GM19372 (cell line): Measurements from ENCODE around the gene DOCK9.

Experiments
- ATAC-seq: cut with Tn5 transposase; IDR thresholded peaks from one replicate; pipeline ENCODE4 v1.9.1; 2021; ENCODE audit warnings: mild to moderate bottlenecking, low read depth, moderate library complexity; ENCODE audit not compliant: unreplicated experiment

DOCK9 gene

DNA sequence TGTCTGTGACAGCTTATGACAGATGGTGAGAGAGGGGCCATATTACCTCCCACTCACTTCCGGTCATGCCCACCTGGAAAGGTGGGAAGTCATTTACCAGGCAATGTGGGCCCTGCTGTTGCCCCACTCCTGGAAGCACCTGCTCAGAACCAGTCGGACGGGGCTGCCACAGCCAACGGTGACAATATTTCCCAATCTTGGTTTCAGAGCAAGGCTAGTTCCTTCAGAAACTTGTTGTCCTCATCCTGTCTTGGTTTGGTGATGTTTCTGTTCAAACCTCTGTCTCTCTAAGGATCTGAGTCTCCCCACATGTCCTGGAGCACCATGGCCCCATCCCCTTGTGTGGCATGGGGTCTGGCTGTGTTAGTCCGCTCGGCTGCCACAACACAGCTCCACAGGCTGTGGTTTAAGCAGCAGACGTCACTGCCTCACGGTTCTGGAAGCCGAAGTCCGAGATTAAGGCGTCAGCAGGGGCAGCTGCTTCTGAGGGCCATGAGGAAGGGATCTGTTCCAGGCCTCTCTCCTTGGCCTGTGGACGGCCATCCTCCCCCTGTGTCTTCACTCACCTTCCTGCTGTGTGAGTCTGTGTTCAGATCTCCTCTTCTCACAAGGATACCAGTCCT lies 193.9 kb downstream of the DOCK9 start:
- no peak for ATAC-seq

DNA sequence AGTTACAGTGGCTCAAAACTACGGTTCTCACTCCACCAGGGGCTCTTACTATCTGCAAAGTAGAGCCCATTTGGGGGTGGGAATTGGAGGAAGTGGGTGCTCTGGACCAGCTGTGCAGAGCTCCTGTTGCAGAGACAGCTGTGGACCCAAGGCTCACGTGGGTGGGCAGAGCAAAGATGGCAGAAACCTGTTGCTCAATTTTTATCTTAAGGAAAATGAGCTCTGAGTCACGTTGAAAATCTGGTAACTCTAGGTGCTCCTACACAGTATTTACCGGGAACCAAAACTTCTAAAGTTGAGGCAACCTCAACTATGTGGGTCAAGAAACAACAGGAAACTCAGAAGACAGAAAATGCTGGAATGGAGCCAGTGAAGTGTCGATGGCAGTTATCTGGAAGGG lies 195.2 kb downstream of the DOCK9 start:
- ATAC-seq: no peak

DNA sequence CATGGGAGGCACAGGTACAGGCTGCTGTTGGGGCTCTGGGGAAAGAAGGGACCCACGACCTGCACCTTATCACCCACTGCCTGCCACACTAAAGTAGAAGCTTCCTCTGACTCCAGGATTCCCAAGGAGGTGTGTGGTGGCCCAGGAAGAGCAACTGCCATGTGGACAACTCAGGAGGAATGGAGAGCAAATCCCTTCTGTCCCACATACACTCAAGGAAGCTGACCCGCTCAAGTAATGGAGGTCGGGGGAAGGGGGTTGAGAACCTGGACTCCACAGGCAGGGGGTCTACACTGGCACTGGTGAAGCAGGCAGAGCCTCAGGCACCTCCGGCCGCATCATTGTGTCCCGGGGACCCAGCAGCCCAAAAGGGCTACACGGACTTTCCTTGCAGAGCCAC lies 196.0 kb downstream of the DOCK9 start:
- no peak for ATAC-seq

DNA sequence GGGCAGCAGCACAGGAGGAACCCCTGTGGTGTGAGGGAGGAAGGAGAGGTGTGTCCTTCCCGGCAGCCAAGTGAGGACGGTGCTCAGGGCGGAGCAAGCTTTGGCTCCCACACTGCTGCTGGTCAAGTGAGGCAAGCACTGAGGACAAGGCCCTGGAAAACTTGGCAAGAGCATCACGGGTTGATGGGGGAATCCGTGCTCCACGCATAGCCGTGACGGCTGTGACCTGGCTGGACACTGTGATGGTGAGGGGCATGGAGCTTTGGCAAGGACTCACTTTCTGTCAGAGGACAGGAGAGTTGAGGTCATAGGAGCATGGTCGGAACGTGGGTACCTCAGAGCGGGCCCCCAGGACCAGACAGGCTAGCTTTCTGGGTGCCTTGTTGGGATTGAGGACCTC lies 196.4 kb downstream of the DOCK9 start:
- no peak for ATAC-seq

DNA sequence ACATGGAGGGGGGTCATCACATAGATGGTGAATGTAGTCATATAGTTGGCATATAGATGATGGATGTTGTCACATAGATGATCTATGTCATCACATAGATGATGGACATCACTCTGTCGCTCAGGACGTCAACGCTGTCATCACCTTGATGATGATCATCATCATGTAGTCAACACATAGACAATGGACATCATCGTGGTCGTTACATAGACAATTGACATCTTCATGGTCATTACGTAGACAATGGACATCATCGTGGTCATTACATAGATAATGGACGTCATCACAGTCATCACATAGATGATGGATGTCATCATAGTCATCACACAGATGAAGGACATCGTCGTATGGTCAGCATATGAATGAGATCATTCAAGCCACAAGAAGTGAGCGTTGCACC lies 196.8 kb downstream of the DOCK9 start:
- no peak for ATAC-seq

DNA sequence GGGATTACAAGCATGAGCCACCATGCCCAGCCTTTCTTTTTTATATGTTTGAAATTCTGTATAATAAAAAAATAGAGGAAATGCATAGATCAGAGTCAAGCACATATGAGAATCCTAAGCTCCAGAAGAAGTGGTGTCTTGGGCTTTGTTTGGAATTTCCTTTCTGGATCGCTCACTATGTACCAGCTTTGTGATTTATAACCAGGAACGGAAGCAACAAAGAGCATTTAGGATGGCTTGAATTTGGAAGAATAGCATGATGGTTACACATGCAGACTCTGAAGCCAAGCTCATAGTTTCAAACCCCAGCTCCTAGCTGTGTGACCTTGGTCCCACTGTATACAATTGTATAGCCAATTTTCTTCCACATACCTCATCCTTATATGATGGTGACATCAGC lies 197.4 kb downstream of the DOCK9 start:
- no peak for ATAC-seq

DNA sequence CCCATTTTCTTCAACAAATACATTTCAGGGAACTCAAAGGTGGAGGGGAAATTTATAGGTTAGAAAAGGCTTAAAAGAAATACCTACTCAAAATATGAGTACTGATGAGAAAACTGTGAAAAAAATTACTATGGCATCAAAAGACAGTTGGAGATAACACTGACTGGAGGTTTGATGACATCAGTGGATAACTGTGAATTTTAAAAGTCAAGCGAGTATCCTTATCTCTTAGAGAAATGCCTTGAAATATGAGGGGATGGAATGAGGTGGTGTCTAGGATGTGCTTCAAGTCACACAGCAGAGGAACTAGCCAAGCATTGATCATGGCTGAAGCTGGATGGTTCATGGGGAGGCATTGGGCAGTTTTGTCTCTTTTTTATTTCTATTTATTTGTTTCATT lies 198.2 kb downstream of the DOCK9 start:
- ATAC-seq: no peak

DNA sequence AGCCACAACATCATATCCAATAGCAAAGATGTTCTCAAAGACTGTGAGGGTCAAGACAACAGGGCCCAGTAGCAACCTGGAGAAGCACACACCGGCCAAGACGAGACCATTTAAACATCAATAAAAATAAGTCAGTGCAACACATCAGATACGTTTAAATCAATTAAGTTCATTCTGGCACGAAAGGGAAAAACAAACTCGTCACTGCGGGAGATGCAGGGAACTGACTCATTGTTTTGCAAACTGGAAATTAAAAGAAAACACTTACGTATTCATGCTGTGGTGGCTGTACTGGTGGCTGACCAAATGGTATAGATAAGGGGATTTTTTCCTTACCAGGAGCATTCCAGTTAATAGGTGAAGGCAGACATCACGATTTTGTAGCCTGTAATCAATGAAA lies 199.1 kb downstream of the DOCK9 start:
- no peak for ATAC-seq

DNA sequence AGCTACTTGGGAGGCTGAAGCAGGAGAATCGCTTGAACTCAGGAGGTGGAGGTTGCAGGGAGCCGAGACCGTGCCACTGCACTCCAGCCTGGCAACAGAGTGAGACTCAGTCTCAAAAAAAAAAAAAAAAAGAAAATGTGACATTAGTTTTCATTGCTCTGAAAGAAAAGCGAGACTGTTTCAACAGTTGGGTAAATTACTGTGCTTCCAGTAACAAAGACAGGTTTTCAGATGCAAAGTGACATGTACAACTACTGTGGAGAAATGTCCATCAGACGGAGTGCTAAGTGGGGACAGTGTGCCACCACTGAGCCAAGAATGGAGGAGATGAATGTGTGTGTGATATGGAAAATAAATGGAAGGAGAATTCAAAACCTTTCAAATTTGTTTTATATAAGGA lies 201.2 kb downstream of the DOCK9 start:
- ATAC-seq: no peak

DNA sequence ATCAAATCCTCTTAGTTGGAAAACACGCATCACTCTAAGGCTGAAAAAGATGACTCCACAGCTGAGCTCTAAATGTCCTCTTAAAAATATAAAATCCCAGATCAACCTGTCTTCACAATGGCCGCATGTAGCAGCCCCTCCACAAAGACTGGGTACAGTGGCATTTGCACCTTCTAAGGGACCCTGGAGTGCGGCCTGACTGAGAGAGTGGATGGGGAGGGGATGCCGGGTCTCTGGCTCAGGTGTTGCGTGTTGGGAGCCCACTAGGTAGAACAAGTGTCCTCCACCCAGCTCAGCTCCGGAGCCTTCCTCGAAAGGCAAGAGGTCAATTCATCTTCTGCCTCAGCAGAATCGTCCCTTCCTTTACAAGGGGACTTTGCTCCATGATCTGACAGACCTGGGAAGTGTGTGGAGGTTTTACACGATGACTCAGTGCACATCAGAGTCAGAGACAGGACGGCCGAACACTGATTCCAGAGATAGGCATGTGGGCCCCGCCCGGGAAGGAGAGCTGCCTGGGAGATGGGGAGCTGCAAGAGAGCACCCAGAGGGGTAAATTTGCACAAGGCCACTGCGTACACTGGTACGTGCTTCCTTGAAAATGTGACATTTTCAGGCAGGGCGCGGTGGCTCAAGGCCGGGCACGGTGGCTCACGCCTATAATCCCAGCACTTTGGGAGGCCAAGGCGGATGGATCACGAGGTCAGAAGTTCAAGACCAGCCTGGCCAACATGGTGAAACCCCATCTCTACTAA lies 201.8 kb downstream of the DOCK9 start:
- ATAC-seq: no peak

DNA sequence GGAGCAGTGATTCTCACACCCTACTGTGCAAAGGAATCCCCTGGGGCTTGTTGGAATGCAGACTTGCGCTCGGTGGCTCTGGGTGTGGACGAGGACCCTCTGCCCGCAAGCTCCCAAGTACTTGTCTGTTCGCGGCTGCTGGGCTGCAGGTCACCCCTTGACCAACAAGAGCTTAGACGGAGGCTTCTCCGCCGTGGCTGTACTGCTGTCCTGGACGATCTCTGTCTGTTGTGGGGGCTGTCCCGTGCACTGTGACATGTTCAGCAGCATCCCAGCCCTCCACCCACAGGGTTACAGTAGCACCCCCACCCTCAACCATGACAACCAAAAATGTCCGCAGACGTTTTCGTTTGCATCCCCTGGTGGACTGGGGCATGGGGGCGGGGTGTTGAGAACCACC lies 202.5 kb downstream of the DOCK9 start:
- no peak for ATAC-seq

DNA sequence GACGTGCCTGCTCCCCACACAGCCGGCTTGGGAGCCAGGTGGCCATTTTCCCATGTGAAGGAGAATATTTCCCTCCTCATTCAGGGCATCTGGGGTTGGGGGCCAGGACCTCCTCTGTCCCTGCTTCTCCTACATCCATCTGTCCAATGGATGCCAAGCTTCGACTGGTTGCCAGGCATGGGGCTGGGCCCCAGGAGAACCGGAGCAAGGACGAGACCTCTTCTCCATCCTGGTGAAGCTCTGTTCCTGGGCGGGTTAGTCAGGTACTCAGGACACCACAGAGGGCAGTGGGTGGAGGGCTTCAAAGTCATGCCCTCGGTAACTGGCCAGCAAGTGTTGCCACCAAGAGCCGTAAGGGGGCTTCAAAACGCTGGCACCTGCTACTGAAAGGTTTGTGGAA lies 203.1 kb downstream of the DOCK9 start:
- no peak for ATAC-seq

DNA sequence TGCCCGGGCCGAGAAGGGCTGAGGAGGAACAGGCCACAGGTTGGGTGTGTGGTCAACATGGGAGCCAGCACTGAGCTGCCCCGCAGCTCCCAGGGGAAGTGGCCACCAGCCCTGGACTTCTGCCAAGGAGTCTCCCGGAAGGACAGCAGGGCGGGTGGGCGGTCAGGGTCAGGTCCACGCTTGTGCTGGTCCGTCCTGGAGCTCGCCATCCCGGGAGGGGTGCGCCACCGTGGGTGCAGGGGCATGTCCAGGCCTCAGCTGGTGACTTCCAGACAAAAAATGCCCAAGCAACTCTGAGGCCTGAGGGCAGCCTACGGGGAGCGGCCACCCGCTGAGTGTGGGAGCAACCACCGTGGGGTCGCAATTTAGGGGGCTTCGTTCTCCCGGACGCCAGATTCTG lies 203.9 kb downstream of the DOCK9 start:
- ATAC-seq: no peak

DNA sequence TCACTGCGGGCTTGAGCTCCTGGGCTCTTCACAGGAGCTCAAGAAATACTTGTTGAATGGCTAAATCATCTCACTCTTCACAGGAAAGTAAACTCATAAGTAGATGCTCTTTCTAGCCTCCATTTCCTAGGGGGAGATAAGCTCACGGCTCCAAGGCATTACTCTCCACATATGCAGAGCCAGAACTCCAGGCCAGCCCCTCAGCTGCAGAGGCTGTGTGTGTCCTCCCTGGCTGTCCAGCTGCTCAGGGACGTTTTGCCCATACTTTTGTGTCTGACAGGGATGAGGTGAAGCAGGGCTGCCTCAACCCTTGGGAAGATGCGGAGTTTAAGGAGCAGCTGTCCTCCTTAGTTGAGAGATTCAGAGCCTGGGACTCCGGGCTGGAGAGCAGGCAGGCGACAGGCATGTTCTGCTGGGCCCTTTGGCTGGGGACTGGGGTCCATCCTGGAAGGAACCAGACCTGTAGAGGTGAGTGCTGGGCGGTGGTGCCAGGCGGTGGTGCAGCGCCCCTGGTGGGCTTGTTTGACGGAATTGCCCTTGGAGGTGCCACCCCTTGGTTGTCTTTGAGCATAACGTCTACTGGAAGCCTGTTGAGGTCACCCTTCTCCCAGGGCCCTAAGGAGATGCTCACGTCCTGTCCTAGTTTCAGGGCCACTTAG lies 204.9 kb downstream of the DOCK9 start:
- ATAC-seq: no peak

DNA sequence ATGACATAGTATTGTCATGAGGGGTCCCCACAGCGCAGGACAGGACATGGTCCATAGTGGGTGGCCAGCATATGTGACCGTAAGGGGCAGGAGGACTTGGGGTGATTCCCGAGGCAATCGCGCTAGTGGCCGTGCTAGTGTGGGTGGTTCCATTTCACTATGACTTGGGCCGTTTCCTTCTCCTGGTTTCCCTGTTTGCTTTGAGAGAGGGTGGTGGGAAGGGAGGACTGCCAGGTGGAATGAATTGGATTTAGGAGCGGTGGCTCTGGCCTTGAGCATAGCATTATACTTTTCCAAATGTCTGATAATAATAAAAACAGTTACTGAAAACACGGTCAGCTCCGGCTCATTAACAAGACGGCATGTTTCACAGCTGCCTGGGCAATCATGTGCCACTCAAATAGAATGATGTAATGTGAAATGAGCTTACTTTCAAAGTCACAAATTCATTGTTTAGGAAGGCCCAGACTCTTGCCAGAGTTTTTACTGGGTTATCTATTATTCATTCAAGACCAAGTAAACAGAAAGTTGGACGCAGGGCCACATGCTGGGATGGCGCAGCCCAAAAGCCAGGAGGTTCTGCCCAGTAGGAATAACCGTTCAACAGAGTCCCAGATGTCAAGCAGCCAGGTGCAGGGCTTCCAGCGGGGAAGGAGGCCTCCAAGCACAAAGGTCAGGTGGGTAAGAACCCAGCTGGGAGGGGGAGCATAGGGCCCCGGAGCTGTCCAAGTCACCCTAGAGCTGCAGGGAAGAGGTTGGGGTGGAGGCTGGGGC lies 205.8 kb downstream of the DOCK9 start:
- ATAC-seq: no peak

DNA sequence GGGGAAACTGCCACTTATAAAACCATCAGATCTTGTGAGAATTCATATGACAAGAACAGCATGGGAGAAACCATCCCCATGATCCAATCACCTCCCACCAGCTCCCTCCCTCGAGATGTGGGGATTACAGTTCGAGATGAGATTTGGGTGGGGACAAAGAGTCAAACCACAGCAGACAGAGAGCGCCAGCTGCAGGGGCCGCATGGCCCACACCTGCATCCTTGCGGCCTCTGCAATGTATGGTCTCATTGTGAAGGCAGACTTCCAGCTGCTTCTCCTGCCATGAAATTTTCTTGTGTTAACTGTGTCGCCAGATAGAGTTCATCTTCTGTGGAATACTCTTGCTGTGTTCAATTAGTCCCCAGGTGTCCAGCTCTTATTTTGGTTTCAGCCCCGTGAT lies 208.1 kb downstream of the DOCK9 start:
- no peak for ATAC-seq

DNA sequence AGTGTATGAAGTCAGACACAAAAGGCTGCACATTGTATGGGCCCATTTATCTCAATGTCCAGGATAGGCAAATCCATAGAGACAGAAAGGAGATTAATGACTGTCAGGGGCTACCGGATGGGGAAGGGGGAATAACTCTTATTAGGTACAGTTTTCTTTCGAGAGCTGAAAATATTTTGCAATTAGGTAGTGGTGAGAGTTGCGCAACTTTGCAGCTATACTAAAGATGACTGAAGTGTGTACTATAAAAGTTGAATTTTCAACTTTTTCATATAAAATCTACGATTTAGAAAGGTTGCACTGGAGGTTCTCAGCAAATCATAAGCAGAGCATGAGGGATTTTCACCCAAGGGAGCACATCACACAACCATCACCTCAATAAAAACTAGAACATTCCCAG lies 209.3 kb downstream of the DOCK9 start:
- no peak for ATAC-seq

DNA sequence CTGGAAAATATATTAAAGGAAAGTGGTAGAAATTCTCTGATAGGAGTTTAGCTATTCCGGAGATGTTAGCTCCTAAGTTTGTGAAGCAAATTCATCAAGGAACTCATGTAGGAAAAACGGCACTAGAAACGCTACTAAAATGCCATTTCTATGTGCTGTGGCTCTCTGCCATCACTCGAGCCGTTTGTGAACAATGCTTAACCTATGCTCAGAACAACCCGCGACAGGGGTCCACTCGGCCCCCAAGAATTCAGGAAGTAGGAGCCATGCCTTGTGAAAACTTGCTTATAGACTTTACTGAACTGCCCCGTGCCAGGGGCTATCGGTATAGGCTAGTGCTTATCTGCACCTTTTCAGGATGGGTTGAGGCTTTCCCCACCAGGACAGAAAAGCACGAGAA lies 211.2 kb downstream of the DOCK9 start:
- no peak for ATAC-seq

DNA sequence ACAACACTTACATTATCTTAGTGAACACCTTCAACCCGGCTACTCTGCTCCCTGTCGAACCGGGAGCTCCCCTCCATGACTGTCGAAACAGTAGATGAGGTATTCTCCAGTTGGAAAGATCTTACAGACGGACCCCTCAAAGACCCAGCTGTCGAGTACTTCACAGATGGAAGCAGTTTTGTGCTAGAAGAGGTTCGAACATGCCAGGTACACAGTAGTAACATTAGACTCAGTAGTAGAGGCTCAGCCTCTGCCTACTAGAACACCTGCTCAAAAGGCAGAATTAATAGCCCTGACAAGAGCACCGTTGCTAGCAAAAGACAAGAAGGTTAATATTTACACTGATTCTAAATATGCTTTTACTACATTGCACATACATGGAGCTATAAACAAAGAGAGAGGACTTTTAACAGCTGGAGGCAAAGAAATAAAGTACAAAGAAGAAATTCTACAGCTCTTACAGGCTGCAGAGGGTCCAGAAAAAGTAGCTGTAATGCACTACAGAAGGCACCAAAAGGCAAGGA lies 211.8 kb downstream of the DOCK9 start:
- no peak for ATAC-seq

DNA sequence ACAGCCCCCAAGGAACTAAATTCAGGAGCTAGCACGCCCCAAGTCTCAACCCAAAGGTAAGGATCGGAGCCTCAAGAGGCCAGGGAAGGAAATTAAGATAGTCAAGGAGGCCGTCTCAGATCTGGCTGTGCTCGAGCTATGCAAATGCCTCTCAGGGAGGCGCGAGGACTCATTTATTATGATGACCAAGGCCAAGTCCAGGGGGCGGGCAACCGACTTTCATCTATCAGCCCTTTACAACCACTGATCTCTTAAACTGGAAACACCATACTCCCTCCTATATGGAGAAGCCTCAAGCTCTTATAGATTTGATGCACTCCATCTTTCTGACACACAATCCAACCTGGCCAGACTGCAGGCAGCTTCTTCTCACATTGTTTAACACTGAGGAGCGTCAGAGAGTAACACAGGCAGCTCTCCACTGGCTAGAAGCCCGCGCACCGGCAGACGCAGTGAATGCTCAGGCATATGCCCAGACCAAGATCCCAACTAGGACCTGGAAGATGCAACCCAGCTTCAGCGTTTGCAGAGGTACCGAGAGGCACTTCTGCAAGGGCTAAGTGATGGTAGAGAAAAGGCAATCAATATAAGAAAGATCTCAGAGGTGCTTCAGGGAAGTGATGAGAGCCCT lies 215.8 kb downstream of the DOCK9 start:
- peak; percentile 28 for ATAC-seq
